Vagina (tissue), 2 donors: ENCODE data around the gene STK24.

Experiments used
- CTCF ChIP-seq, 3 experiments: fragments of 450-650 bp in 2 of 3; fragments of 200-600 bp in 1 of 3; sonication (generic) in 1 of 3; IDR thresholded peaks; one replicate each; pipeline ENCODE4 v1.5.1; 2017 to 2019; ENCODE audit warnings: antibody characterized with exemption in 3 of 3, mild to moderate bottlenecking in 2 of 3, moderate library complexity in 2 of 3
- POLR2A ChIP-seq, 2 donors: fragments of 450-650 bp; IDR thresholded peaks; one replicate each; pipeline ENCODE4 v1.6.1; 2017; ENCODE audit warnings: antibody characterized with exemption in 2 of 2, mild to moderate bottlenecking in 2 of 2, moderate library complexity in 2 of 2
- POLR2AphosphoS5 ChIP-seq, 2 donors: sonication (generic); formaldehyde crosslinking; IDR thresholded peaks; one replicate each; pipeline ENCODE4 v1.9.0; 2017; ENCODE audit warnings: antibody characterized with exemption in 2 of 2, mild to moderate bottlenecking in 2 of 2, low read depth in 1 of 2; ENCODE audit not compliant: insufficient read depth in 1 of 2

DNA sequence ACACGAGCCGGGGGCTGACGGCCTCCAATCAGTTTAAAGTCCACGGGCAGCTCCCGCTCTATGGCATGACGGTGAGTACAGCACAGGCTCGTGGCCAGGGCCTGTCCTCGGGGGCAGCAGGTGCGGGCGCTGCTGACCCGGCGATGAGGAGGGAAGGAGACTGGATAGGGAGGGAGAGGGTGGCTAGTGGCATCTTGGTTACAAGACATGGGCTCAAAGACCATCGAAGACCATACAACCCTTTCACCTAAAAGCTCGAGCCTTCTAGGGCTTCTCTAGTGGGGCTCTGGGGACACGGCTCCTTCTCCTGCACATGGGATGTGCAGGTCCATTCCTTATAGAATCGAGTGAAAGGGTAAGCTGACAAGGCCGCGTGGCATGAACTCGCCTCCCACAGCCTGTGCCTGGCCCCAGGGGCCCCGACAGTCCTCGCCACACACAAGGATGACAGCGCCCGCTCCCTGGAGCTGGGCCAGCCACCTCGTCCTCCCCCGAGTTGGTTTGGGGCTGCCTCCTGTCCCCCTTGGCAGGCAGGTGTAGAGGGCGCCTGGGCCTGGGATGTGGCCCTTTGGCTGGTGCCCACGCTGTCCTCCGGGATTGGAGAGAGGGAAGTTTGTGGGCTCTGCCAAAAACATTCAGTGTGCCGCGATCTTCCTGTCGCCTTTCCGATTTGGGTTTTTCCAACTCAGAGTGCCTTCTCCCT is 137.6 kb downstream of the STK24 start:
- TF ChIP-seq CTCF (IDR thresholded peaks at IDR 0.05) (no peak), POLR2A (IDR thresholded peaks at IDR 0.05) (no peak), POLR2AphosphoS5 (IDR thresholded peaks at IDR 0.05; ENCODE audit: insufficient read depth in 1 of 2, low read depth in 1 of 2) (no peak)
